Neural cell (in vitro differentiated cells): Measurements from ENCODE around the gene SLC35G1.

ENCODE experiments used
- CTCF ChIP-seq: fragments of 450-650 bp; IDR thresholded peaks from 2 replicates; pipeline ENCODE4 v1.5.1; 2014; ENCODE audit warnings: antibody characterized with exemption, mild to moderate bottlenecking, moderate library complexity; ENCODE audit not compliant: poor library complexity, severe bottlenecking
- EP300 ChIP-seq: fragments of 450-650 bp; conservative IDR thresholded peaks from 2 replicates; pipeline ENCODE4 v1.6.1; 2014; ENCODE audit warnings: antibody characterized with exemption, mild to moderate bottlenecking, moderate library complexity; ENCODE audit not compliant: poor library complexity, severe bottlenecking
- MXI1 ChIP-seq: fragments of 450-650 bp; conservative IDR thresholded peaks from 2 replicates; pipeline ENCODE4 v1.6.1; 2014; ENCODE audit warnings: antibody characterized with exemption, mild to moderate bottlenecking; ENCODE audit not compliant: poor library complexity, severe bottlenecking
- RAD21 ChIP-seq: fragments of 450-650 bp; conservative IDR thresholded peaks from 2 replicates; pipeline ENCODE4 v1.6.1; 2014; ENCODE audit warnings: antibody characterized with exemption, mild to moderate bottlenecking, moderate library complexity
- TAF1 ChIP-seq: IDR thresholded peaks from 2 replicates; pipeline ENCODE4 v1.6.1; 2012; ENCODE audit warnings: low read depth

DNA sequence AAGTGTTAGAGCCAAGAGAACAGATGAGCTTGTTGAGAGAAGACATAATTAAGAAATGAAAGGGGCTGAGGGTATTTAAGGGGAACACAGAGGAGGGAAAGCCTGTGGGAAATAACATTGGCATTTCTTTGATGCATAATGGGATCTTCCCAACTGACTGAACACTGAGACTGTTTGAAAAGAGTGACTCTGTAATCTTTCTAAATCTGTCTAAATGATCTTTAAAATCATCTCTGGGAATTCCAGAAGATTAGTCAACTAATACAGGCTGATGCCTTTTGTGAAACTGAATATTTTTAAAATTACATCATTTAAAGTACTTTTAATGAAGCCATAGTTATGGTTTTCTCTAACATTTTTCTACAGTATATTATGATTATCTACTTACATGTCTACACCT is 17.4 kb upstream of the SLC35G1 start:
- TF ChIP-seq CTCF, result no peak
- TF ChIP-seq MXI1, result no peak
- no peak for TF ChIP-seq RAD21
- TF ChIP-seq TAF1, result no peak
- TF ChIP-seq EP300, result no peak
